ENCODE results near the gene NCAPD2.

- TF ChIP-seq CTCF (IDR thresholded peaks at IDR 0.05; ENCODE audit: insufficient read depth, low read length) = no peak
- no peak for TF ChIP-seq GABPA (IDR thresholded peaks at IDR 0.05; ENCODE audit: low read depth)
- TF ChIP-seq POLR2AphosphoS5 (IDR thresholded peaks at IDR 0.05; ENCODE audit: low read depth) = no peak; the same call in 1 of the 2 replicates
- TF ChIP-seq REST (IDR thresholded peaks at IDR 0.05; ENCODE audit: insufficient replicate concordance, low read depth) = no peak
Measured at GRCh38 chr12:6452245-6452943, 41.5 kb upstream of the NCAPD2 start.

Data from HL-60 (cell line).